ENCODE measurements around the gene NDE1. TPM values are rescaled to one million over a fixed set of nuclear protein-coding genes. Genes with fewer than 3 reads are reported as not detected.

Gene NDE1
- total and polyA plus RNA-seq, 8 donors = 3.3 to 13.2 (median 5.9) TPM

DNA sequence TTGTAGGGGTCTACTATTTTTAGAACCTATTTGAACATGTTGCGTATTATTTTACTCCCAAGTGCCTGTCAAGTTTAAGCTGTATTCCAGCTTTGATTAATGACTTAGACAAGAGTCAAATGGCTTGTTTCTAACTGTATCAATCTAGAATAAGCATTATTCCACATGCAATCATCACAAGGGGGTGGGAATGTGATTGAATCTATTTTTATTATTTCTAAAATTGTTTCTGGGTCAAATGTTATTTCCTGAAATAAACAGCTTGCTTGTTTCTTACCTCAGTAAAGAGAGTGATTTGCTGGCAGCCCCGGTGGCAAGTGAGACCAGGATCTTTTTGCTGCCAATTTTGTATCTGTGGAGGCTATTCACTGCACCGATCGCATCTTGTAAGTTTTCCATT lies 28.6 kb upstream of the NDE1 start:
- intact Hi-C loops (cut with DNase I) = no loop called here
- Histone ChIP-seq H3K4me1 (no peaks in the 10 kb centered on the region), H3K27ac (no peak overlapping the region), H3K4me3 (no peak overlapping the region), H3K36me3 (peaks cover 0 to 80% (median 48%) of the 10 kb centered on the region in 3 donors), H3K27me3 (no peaks in the 10 kb centered on the region), H3K9me3 (no peaks in the 10 kb centered on the region)
- TF ChIP-seq CTCF (IDR thresholded peaks at IDR 0.05) = no peak
- no peak for ATAC-seq
- WGBS, 2 donors = 80 to 86% methylated on average over 4 of the region's 4 CpGs
- FAIRE-seq = no peak
- DNase-seq = no peak

- FAIRE-seq = no peak
- 90 to 95% methylated on average over 8 of the region's 8 CpGs for WGBS, 2 donors
Measured at GRCh38 chr16:15621889-15622288, 28.2 kb upstream of the NDE1 start.

GRCh38 chr16:15631730-15632409 lies 18.2 kb upstream of the NDE1 start:
- peaks cover 0 to 47% (median 20%) of the 10 kb centered on the region in 3 donors for H3K36me3 ChIP-seq
- intact Hi-C loops (cut with DNase I) = no loop called here
- 92 to 100% methylated on average over 2 of the region's 2 CpGs for WGBS, 2 donors
- no peaks in the 10 kb centered on the region for H3K9me3 ChIP-seq
- TF ChIP-seq CTCF (IDR thresholded peaks at IDR 0.05) = no peak
- H3K4me3 ChIP-seq = no peak overlapping the region
- no peak for DNase-seq
- no peak for FAIRE-seq
- H3K27me3 ChIP-seq = no peaks in the 10 kb centered on the region
- no peak for ATAC-seq
- H3K4me1 ChIP-seq = peaks cover 5 to 26% (median 5%) of the 10 kb centered on the region in 3 donors
- H3K27ac ChIP-seq = no peak overlapping the region

More at GRCh38 chr16:15621889-15622288, 28.2 kb upstream of the NDE1 start:
- intact Hi-C loops (cut with DNase I) = no loop called here
- TF ChIP-seq CTCF (IDR thresholded peaks at IDR 0.05) = no peak
- H3K4me1 ChIP-seq = peaks cover 0 to under 1% (median 0%) of the 10 kb centered on the region in 3 donors
- ATAC-seq = no peak
- H3K36me3 ChIP-seq = peaks cover 0 to 75% (median 44%) of the 10 kb centered on the region in 3 donors
- H3K4me3 ChIP-seq = no peak overlapping the region
- no peak for DNase-seq
- no peaks in the 10 kb centered on the region for H3K27me3 ChIP-seq
- no peak overlapping the region for H3K27ac ChIP-seq
- H3K9me3 ChIP-seq = no peaks in the 10 kb centered on the region

DNA sequence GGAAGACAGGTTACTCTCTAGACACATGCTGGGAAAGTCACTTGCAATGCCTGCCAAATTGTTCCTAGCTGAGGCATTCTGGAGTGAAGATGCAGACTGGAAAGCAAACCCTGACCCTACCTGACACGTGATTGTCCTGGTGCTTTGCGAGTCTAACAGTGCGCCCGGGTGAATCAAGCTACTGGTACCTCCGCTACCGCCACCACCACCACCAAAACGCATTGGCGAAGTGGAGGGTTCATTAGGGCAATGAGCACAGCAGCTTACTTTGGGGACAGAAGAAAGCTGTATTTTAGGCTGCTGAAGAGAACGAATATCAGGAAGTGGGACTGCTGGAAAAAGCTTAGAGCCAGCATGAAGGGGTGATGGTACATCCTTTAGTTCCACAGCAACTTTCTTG lies 14.1 kb upstream of the NDE1 start:
- no peak for TF ChIP-seq CTCF (IDR thresholded peaks at IDR 0.05)
- ATAC-seq = no peak
- 92 to 94% methylated on average over 9 of the region's 9 CpGs for WGBS, 2 donors

GRCh38 chr16:15636392-15636873 lies 13.6 kb upstream of the NDE1 start:
- H3K4me3 ChIP-seq = no peak overlapping the region
- TF ChIP-seq CTCF (IDR thresholded peaks at IDR 0.05) = no peak
- intact Hi-C loops (cut with DNase I) = no loop called here
- H3K9me3 ChIP-seq = no peaks in the 10 kb centered on the region
- FAIRE-seq = no peak
- DNase-seq = no peak
- ATAC-seq = no peak
- H3K27me3 ChIP-seq = no peaks in the 10 kb centered on the region
- H3K27ac ChIP-seq = no peak overlapping the region
- peaks cover 7 to 15% (median 10%) of the 10 kb centered on the region in 3 donors for H3K4me1 ChIP-seq
- H3K36me3 ChIP-seq = peaks cover 0 to 61% (median 28%) of the 10 kb centered on the region in 3 donors

More for the DNA sequence above, 14.1 kb upstream of the NDE1 start:
- no peak overlapping the region for H3K4me3 ChIP-seq
- peaks cover 0 to 66% (median 31%) of the 10 kb centered on the region in 3 donors for H3K36me3 ChIP-seq
- H3K27me3 ChIP-seq = no peaks in the 10 kb centered on the region
- H3K9me3 ChIP-seq = no peaks in the 10 kb centered on the region
- DNase-seq (no peak), FAIRE-seq (no peak)
- no peak overlapping the region for H3K27ac ChIP-seq
- H3K4me1 ChIP-seq = peaks cover 4 to 10% (median 7%) of the 10 kb centered on the region in 3 donors
- intact Hi-C loops (cut with DNase I) = no loop called here
